Adipose tissue (tissue), 3 donors: ENCODE results near the gene CHCHD3. TPM values are rescaled to one million over a fixed set of nuclear protein-coding genes. Genes with fewer than 3 reads are reported as not detected.
"Not testable (repeated sequence)": the region's sequence is repeated elsewhere in the genome, so short reads cannot be mapped to it uniquely, and the experiment has no call there.

Experiments
- H3K27ac ChIP-seq: one replicate; pipeline ENCODE4 v1.5.1; 2013; ENCODE audit warnings: low read depth, low read length
- WGBS, 3 donors: extraction: QIAGEN DNeasy Blood & Tissue Kit; methylation state at CpG; one replicate each; pipeline ENCODE4 v1.1.7; 2013; 5-methylcytosine and 5-hydroxymethylcytosine counted together
- polyA plus RNA-seq, 3 donors: library from polyadenylated mRNA; stranded (reverse); fragments of 200-250 nt; gene quantifications; one replicate each; pipeline ENCODE4 v1.2.3, GENCODE V29; 2013
- donor health status: healthy with polysubstance abuse.
- donor health status: Bipolar disorder and iron deficiency.
- donor health status: healthy.

Gene CHCHD3
- polyA plus RNA-seq, 3 donors, result 23.4 to 58.2 (median 42.8) TPM

DNA sequence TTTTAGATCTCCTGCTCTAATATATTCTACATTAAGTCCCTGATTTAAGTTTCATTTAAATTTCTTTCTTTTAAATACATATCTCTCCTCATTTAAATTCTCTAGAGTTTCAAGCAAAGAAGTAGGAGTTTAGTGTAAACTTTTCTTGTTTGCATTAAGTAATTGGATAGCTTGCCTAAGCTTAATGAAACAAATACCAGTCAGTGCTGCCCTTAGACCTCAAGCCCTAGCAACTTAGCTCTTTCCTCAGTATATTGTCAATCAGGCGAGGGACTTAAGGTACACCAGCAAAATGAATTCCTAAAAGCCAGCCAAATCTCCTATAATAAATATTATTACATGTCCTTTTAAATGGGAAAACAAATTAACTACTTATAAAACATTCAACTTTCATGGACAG is 101.5 kb downstream of the CHCHD3 start:
- H3K27ac ChIP-seq, result no peak overlapping the region
- 94 to 97% (median 97%) methylated on average over 1 of the region's 1 CpG for WGBS, 3 donors

DNA sequence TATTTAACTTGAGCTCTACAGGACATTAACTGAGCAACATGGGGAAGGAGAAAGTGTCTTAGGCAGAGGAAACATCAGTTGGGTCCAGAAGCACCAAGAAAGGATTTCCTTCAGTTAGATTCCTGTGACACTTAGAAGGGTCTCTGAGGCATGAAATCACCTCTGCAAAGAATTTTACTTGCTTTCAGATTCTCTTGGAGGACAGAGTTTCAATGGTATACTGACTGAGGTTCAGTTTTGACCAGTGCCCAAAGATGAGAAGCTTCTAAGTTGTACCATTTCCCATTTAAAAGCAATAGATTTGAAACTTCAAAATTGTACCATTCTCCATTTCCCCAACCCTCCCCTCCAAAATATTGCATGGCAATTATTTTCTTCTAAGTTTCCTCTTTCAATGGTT is 102.4 kb downstream of the CHCHD3 start:
- H3K27ac ChIP-seq, result no peak overlapping the region

DNA sequence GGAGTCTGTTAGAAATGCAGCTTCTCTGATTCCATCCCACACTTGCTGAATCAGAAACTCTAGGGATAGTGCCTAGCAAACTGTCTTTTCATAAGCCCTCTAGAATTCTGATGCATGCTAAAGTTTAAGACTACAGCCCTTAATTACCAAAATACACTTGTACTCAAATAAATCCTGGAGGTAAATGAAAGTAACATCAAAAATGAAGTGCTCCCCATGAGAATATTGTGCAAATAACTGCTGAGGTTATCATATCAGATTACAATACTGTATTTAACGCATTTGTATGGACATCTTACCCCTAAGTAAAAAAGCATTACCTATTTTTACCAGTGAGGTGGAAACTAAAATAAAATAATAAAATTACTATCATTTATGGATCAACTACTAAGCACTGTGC is 104.7 kb downstream of the CHCHD3 start:
- 62 to 85% (median 84%) methylated on average over 1 of the region's 1 CpG for WGBS, 3 donors
- H3K27ac ChIP-seq, result no peak overlapping the region

DNA sequence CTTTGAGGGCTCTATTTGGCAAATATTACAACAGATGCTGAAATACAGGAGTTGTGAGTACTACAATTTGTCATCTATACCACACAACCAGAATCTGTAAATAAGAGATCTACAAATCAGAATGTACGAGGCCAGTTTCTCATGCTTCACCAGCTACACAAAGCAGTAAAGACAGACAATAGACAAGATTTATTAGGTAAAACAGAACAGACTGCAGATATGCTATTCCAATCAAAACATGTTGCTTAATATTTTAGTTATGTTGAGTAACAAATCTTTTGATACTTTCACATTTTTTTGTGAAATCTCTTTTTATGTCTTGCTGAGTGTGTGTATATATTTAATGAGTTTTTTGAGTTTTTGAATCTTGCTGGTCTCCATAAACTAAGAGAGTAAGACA is 109.1 kb downstream of the CHCHD3 start:
- 80 to 94% (median 85%) methylated on average over 1 of the region's 1 CpG for WGBS, 3 donors
- H3K27ac ChIP-seq, result no peak overlapping the region

DNA sequence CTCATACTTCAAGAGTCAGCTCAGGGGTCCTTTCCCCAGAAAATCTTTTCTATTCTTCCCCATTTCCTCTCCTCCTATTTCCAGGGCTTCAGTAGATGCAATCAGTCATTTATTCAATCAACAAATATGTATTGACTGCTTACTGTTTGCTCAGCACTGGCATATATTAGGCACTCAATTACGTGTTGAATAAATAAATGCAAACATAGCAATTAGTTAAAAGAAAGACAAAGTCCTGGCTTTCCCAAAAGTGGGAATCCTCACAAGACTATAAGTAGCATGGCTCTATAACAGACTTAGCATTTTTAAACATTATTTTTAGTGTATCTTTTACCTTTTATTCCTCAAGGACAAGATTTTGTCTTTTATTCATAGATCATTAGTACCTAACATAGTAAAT is 111.6 kb downstream of the CHCHD3 start:
- H3K27ac ChIP-seq, result no peak overlapping the region
- WGBS, 3 donors, result 91 to 96% (median 95%) methylated on average over 1 of the region's 1 CpG

DNA sequence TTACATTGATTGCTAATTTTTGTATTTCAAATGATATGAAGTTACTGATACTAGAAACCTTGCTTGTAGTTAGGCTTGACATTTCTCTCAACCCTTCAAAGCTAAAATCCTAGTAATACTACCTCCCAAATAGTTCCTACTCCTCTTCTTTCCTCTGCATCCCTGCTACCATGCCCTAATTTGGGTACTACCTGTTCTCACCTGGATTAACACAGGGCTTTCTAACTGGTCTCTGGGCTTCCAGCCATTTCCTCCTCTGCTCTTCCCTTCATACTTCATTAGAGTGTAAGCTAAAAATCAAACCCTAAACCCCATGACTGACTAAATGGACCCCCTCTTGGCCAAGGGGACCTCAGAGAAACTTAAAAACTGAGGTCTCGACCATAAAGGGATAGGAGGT is 112.4 kb downstream of the CHCHD3 start:
- H3K27ac ChIP-seq, result no peak overlapping the region
- 93 to 98% (median 96%) methylated on average over 1 of the region's 1 CpG for WGBS, 3 donors

DNA sequence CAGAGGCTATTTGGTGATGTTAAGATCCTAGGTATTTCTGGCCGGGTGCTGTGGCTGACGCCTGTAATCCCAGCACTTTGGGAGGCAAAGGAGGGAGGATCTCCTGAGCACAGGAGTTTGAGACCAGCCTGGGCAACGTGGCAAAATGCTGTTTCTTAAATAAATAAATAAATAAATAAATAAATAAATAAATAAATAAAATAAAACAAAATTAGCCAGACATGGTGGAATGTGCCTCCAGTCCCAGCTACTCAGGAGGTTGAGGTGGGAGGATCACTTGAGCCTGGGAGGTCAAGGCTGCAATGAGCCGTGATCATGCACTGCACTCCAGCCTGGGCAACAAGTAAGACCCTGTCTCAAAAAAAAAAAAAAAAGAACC is 114.4 kb downstream of the CHCHD3 start:
- H3K27ac ChIP-seq, result not testable (repeated sequence)
- WGBS, 3 donors, result 95 to 99% (median 99%) methylated on average over 4 of the region's 4 CpGs

DNA sequence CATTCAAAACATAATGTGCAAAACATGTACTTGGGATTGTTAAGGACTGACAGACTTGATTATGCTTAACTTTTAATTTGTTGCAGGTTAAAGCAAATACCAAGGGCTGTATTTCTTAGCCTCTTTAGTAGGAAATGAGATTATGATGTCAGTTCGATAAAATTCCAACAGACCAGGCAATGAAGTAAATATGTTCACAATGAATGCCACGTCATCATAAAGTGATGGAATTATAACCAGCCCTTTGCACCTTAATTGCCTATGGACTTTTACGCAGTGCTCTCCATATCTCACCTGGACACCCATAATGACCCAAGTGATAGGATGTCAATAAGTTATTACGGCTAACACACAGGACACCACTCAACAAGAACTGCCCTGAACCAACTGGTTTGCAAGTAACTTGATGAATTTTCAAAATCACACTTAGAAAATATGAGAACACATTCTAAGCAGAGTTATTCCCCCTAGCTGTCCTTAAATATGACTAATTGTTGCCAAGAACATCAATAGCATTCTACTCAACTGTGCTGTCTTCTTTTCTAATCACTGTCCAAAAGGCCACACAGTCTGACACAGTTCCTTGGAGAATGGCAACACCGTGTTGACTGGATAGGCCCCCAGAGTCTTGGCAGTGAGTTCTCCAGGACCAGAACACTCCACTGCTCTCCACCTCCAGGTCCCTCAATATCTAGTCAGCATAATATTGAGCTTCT is 115.0 kb downstream of the CHCHD3 start:
- H3K27ac ChIP-seq, result no peak overlapping the region
- whole genome bisulfite sequencing, 3 donors, result 76 to 96% (median 91%) methylated on average over 5 of the region's 5 CpGs

DNA sequence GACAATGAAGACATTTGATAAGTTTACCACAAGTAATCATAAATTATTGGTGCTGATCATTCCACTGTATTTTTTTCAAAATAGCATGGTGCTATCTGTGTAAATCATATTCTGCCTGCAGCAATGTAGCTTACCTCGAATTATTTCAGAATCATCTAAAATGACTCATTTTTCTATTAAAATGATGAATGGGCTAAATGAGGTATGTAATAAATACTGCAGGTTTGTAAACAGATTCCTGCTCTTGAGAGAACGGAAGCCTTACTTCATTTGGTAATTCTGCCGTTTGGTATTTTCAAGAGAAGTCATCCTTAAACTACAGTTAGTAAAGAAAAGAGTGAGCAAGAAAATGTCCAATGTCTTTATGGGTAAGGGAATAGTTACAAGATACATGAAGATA is 115.9 kb downstream of the CHCHD3 start:
- 84 to 87% (median 86%) methylated on average over 3 of the region's 3 CpGs for WGBS, 3 donors
- no peak overlapping the region for H3K27ac ChIP-seq

DNA sequence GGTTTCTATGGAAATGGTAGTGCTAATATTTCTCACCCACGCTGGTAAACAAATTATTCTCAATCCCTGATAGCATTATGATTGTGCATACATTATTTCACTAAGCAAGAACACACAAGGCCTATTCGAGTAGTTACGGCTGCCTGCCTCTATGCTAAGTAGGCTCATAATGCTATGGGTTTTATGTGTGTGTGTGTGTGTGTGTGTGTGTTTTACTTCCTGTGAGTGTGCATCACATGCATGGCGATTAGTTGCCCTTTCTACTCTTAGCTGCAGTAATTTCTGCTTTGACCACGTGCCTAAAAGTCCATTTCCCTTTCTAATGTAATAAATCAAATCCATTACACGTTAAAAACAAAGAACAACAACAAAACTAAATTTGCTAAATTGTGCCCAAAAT is 117.0 kb downstream of the CHCHD3 start:
- WGBS, 3 donors, result 60 to 81% (median 66%) methylated on average over 6 of the region's 6 CpGs
- no peak overlapping the region for H3K27ac ChIP-seq

DNA sequence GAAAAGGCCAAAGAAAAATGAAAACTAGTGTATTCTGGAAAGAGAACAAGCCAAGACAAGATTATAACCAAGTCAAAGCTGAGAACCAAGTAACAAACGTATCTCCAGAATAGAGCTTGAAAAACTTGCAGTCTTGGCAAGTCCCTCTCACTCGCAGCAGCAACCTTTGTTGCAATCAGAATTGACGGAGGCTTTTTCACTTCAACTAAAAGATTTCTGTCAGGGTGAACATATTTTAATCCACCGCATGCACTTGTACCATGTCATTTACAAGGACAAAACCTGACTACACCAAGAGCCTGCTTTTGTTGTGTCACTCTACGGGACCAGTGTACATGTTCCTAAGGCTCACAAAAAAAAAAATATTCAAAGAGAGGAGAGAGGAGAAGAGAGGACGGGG is 122.0 kb downstream of the CHCHD3 start:
- no peak overlapping the region for H3K27ac ChIP-seq
- 91 to 96% (median 96%) methylated on average over 6 of the region's 6 CpGs for WGBS, 3 donors

DNA sequence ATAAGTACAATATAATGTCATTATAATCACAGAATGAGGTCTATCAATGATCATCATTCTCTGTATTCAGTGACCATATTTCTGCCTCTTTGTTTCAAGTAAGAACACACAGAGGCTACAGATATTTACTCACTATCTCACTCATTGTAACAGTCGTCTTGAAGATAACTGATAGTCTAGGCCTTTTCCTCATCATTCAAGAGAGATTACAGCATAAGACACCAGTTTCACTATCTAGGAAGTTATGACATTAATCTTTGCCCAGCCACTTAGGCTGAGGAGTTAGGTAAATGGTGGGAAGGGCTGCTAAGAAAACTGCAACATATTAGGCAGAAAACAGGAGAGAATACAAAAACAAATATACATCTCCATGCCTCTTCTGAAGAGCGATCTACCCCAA is 125.3 kb downstream of the CHCHD3 start:
- no peak overlapping the region for H3K27ac ChIP-seq
- WGBS, 3 donors, result 71 to 80% (median 76%) methylated on average over 2 of the region's 2 CpGs

DNA sequence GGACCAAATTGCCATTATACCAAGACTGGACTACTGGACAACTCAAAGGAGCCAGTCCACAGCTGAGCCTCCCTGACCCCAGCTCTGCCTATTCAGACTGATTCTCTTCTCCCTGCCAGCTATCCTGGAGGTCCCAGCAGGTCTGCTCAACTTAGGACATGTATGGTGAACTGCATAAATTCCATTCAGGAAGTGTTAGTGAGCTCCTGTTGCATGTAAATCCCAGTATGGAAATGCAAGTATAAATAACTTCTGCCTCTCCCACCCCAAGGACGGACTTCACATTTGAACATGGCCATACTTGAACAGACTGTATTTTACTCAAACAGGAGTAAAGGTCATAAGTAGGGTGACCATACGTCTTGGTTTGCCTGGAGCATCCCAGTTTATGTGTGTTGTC is 128.4 kb downstream of the CHCHD3 start:
- 92 to 97% (median 95%) methylated on average over 2 of the region's 2 CpGs for WGBS, 3 donors
- no peak overlapping the region for H3K27ac ChIP-seq

DNA sequence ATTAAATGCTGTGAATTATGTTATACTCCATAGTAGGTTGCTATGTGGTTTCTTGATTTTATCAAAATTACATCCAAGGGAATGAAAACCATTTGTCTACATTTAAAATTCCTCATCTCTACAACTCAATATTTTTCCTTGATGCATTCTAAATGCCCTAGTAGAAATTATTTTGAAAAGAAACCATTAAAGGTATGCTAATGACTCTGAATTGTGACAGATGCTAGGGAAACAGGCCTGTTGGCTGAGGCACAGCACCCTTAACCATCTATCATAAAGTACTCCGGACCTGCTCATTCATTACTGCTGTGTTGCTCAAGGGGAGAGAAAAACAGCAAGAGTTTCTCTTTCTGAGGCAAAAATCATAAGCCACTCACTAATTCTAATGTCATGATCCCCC is 131.2 kb downstream of the CHCHD3 start:
- H3K27ac ChIP-seq, result no peak overlapping the region
- 80 to 89% (median 88%) methylated on average over 1 of the region's 1 CpG for WGBS, 3 donors

DNA sequence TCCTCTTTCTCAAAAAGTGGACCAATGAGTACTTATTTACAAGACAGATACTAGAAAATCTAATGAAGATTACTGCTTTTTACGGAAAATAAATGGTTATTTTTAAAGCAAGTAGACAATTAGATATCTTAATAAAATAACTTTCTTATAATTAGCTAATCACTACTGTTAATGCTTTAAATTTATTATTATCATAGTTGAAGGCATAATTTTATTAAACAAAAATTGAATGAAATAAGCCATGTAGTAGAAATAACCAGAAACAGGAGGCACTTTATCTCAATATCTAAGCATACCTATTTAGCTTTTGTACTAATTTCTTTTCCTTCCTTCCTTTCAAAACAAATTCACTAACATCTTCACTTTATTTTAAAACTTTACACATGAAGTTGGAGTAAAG is 134.9 kb downstream of the CHCHD3 start:
- 98% methylated on average over 1 of the region's 1 CpG for WGBS, 3 donors
- no peak overlapping the region for H3K27ac ChIP-seq

DNA sequence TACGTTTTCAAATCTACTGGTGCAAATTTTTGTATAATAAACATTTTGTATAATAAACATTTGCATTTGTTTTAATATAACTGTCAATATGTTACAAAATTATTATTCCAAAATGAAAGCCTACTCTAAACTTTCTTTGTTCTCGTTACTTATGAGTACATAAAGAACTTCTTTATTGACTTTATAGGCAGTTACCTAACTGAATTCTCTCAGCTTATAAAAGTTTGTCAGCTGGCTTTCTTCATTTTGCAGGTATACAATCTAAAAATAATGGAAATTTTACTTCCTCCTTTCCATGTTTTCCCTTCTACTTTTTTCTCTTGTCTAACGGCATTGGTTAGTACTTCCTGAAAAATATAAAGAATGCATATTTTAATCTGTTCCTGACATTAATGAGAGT is 137.1 kb downstream of the CHCHD3 start:
- 82 to 92% (median 90%) methylated on average over 3 of the region's 3 CpGs for WGBS, 3 donors
- no peak overlapping the region for H3K27ac ChIP-seq

DNA sequence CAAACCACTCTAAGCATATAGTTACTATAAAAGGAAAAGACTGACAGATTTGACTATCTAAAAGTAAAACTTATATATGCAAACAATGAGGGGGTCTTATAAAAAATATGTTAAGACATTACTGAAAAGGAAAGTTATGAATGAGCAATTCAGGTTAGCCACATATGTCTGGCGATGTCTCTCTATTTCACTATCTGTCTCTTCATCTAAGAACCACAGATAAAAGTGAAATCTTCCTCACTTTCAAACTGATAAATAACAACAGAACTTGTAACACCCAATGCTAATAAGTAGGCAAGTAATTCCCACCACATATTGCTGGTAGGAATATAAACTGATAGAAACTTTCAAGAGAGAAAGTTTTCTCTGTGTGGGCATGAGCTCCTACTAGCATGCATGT is 138.2 kb downstream of the CHCHD3 start:
- WGBS, 3 donors, result 100% methylated on average over 1 of the region's 1 CpG
- no peak overlapping the region for H3K27ac ChIP-seq

DNA sequence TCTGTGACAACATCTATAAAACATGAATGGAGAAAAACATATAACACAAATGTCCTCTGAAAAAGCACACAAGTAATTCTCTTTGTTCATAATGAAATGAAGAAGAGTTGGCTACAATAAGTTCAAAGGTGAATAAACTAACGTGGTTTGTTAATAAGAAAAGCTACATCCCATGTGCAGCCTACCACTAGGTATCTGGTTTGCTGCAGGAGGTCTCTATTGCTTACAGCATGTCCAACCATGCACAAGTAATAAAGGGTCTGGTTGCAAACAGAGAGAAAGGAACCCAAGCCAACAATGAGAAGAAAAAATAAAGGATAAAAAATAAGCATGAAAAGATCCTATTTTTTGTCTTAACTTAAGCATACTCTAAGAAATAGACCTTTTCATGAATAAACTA is 139.2 kb downstream of the CHCHD3 start:
- H3K27ac ChIP-seq, result no peak overlapping the region
- WGBS, 3 donors, result 86 to 100% (median 93%) methylated on average over 1 of the region's 1 CpG

DNA sequence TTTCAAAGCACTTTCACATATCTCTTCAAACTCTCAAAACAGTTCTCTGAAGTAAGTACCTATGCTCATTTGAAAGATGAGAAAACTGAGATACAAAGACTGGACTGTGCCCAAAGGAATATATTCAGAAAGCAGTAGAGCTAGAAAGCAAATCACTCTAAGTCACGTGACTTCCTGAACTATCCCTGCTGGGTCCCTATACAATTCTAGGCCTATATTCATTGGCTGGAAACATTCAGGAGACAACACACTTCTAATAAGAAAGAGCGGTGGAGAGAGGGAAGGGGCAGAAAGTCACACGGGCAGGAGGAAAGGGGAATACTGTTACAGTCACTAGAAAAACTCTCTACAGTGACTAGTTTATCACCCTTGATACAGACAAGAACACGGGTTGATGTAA is 140.0 kb downstream of the CHCHD3 start:
- no peak overlapping the region for H3K27ac ChIP-seq
- WGBS, 3 donors, result 91 to 96% (median 95%) methylated on average over 4 of the region's 4 CpGs

DNA sequence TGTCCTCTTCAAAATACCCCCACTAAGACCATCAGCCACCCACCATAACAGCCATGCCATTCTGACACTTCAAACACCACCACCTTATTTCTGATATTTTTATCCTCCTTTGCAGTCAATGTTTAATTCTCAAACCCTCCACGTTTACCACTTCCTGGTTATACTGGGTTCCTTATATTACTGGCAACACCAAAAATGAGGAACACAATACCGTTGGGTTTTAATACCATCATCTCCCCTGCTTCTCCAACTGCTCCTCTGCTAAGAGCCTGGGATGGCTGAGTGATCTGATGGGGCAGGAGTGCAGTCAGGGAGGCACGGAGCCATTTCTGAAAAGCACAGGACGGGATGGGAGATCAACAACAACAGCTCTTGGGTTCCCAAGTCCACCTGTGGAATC is 140.5 kb downstream of the CHCHD3 start:
- WGBS, 3 donors, result 79 to 91% (median 82%) methylated on average over 4 of the region's 4 CpGs
- H3K27ac ChIP-seq, result no peak overlapping the region

DNA sequence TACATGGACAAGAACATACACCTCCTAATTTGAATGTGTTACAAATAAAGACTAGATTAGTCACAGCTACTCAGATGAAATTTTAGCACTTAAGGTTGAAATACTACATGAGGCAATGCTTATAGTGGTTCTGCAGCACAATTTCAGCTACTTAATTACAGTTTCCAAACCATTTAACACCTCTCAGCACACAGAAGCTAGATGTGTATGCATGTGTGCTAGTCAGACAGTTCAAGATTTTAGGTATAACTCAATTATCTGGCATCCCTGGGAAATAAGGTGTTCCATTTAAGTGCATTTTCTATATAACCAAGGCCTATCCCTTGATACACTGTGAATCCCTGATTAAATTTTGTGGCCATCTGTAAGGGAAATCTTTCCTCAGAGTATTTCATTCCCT is 141.8 kb downstream of the CHCHD3 start:
- H3K27ac ChIP-seq, result no peak overlapping the region
